Activated gamma-delta T cell treated with Interleukin-2 at 50 U/mL for 16 hours (primary cell): ENCODE measurements around the gene ATXN7L3B.
A peak's percentile ranks its signal among the peaks of the same experiment; 100 is the strongest.
"Not testable (repeated sequence)": the region's sequence is repeated elsewhere in the genome, so short reads cannot be mapped to it uniquely, and the experiment has no call there.

Experiments
- DNase-seq: peaks from one replicate; pipeline ENCODE4 v3.0.0-alpha.2; 2020

Gene ATXN7L3B, protein sequence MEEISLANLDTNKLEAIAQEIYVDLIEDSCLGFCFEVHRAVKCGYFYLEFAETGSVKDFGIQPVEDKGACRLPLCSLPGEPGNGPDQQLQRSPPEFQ

DNA sequence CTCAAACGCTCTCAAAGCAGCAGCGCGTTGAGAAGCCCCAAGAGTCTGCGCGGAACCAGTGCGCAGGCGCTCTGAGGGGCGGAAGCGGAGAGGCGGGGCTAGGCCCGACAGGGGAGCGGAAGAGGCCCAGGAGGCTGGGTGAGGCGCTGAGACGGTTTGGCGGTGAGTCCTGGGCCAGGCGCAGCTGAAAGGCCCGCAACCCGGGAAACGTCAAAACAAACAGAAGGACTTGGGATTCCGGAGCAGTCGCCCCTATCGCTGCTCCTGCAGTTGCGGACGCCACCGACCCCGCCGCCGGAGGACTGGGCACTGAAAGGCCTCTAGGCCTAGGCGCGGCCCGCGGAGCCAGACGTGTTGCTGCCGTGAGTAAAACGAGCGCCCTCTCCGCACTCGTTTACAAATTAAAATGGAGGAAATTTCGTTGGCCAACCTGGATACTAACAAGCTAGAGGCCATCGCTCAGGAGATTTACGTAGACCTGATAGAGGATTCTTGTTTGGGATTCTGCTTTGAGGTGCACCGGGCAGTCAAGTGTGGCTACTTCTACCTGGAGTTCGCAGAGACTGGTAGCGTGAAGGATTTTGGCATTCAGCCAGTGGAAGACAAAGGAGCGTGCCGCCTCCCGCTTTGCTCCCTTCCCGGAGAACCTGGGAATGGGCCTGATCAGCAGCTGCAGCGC lies at the start of gene ATXN7L3B:
ATXN7L3B (plus strand) TSS at position 129 of the 679 bp plus-strand sequence; CDS start at position 407, 278 bp downstream.
- peak; percentile 95 for DNase-seq

DNA sequence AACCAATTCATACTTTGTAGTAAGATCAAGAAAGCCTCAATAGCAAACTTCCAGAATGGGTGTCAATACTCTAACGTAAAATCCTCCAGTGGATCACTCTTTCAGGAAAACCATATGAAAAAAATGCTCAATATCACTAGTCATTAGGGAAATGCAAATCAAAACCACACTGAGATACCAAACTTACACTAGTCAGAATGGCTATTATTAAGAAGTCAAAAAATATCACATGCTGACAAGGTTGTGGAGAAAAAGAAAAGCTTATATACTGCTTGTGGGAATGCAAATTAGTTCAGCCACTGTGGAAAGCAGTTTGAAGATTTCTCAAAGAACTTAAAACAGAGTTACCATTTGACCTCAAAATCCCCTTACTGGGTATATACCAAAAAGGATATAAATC lies 49.5 kb upstream of the ATXN7L3B start:
- no peak for DNase-seq

DNA sequence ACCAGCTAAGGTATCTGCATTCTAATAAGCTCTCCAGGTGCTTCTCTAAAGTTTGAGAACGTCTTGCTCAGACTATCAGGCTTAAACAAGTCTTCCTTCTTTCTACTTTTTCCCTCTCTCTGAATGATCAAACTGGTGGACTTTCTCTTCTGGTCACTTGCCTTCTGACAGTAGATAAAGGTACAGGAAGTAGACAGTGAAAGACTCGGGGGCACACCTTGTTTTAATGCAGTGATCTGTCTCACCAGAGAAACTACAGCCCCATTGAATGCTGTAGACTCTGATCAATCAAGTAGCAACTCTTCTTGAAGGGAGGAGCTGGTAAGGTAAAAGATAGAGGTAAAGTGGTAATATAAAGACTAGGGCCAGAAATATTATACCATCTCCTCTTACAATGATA lies 48.1 kb upstream of the ATXN7L3B start:
- no peak for DNase-seq

DNA sequence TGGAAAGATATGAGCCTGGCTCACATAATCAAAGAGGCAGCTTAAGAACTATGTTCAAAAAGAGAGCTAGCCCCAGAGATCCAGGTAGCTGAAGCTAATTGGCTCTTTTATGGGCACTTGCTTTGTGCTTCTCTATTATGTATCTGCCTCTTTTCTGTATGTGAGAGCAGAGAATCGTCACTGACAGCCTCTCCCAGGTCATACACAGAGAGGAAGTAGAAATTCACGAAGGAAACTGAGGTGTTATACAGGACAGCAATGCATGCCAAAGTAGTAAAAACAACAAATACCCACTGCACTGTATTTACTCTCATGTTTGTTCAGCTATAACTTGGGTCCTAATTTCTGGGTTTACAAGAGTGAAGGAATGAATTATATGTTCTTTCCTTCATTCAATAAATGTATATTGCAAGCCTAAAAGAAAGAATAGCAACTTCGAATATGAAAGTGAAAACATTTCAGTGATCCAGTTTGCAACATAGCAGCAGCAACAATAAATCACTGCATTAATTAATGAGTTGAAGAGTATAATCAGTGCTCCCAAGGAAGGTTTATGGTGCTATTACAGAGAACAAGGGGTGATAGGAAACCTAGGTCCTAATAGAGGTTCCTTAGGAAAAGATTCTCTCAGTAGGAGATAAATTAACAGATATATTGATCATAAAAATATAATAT lies 47.1 kb upstream of the ATXN7L3B start:
- DNase-seq = no peak

DNA sequence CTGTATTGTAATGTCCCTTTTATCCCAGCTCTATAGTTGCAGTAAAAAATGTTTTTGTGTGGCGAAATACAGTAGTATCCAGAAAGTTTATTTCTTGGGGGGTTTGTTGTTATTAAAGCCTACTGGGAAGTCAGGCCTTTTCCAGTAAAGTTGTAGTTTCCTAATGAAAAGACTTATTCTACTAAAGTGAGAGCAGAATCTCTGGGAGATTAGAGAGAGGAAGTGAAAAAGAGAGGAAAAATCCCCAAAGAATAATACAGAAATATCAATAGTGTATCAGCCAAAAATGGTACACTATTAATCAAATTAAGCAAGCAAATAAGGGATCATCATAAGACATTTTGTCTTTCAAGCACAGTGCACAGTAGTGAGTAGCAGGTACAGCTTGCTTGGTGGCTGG lies 46.3 kb upstream of the ATXN7L3B start:
- no peak for DNase-seq

DNA sequence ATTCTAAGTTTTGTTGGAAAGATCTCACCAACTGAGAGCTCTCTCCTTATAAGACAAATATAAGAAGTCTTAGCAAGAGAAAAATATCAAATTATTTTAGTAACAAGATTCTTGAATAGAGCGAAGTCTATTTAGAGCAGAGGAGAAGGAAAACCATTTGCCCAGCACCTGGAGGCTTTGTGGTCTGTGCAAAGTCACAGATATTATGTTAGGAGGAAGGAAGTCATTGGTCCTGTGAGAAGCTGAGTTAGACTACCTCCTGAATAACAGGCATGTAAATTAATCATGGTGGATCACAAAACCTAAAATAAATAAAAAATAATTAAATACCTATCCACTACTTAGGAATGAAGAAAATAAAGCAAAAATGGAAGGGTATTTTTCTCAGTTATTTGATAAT lies 38.4 kb upstream of the ATXN7L3B start:
- DNase-seq = no peak

DNA sequence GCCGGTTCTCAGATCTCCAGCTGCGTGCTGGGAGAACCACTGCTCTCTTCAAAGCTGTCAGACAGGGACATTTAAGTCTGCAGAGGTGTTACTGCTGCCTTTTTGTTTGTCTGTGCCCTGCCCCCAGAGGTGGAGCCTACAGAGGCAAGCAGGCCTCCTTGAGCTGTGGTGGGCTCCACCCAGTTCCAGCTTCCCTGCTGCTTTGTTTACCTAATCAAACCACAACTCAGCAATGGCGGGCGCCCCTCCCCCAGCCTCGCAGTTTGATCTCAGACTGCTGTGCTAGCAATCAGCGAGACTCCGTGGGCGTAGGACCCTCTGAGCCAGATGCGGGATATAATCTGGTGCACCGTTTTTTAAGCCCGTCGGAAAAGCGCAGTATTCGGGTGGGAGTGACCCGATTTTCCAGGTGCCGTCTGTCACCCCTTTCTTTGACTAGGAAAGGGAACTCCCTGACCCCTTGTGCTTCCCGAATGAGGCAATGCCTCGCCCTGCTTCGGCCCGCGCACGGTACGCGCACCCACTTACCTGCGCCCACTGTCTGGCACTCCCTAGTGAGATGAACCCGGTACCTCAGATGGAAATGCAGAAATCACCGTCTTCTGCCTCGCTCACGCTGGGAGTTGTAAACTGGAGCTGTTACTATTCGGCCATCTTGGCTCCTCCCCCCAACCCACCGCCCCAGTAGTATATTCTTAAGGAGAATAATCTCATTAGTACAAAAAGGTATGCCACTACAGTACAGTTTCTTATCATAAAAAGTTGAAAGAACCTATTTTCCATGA lies 28.6 kb upstream of the ATXN7L3B start:
- DNase-seq = not testable (repeated sequence)

DNA sequence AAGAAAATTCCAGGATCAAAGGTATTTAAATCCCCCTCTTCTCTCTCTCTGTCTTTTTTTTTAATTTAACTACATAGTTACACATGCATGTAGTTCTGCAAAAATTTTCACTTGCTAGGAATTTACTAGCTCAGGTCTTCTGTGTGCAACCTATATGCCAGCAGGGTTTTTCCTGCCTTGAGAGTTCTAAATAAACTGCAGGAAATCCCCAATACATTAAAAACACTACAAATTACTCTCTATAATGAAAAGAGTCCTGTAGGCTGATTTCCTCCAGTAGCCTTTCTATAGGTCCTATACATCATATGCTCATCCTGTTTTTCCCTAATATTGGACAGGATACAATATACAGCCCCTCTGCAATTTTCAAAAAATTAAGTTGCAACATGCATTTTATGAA lies 27.7 kb upstream of the ATXN7L3B start:
- DNase-seq = no peak

DNA sequence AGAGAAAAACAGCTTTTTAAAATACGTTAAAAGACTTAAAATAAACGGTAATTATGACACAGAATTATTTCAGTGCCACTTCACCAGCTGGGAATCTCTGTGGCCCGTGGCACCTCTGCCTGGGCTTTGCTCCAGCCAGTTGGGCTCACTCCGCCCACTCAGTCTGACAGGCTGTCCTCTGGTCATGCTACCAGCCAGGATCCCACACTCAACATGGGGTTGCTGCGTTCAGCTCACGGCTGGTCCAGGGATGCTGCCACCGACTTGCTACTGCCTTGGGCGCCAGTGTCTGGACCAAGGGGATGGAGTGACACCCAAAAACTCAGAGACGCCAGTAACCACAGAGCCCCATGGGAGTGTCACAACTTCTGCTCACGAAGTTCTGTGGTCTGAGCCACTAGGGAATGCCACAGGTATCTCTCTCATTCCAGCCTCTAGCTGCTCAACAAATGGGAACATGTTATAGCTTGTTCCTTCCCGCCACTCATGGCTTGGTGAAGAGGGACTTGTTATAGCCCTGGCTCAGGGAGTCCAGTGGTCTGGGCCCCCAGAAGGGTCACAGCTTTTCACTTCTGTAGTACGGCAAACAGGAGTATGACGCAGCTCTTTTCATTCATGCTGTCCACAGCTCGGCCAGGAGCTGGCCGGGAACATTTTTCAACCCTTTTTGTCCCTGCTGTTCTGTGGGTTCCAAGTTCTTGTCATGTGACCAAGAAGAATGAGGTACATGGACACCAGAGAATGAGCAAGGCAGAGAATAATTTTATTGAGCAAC lies 23.4 kb upstream of the ATXN7L3B start:
- DNase-seq = no peak

DNA sequence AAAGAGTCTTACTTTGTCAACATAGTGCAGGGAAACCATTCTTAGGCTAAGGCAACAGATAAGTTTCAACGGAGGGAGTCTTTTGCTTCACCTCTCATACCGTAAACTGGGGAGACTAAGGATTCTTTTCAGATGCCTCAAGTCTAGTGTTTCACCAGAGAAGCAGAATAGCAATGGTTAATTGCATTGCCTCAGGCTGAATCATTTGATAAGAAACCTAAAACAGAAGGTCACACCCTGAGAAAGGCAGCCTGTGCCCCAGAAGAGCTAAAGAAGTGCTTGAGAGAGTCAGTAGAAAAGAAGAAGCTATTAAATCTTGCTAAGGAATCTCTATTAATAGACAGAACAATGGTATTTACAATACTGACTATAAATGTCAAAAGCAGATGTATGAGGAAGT lies 21.8 kb upstream of the ATXN7L3B start:
- DNase-seq = no peak

DNA sequence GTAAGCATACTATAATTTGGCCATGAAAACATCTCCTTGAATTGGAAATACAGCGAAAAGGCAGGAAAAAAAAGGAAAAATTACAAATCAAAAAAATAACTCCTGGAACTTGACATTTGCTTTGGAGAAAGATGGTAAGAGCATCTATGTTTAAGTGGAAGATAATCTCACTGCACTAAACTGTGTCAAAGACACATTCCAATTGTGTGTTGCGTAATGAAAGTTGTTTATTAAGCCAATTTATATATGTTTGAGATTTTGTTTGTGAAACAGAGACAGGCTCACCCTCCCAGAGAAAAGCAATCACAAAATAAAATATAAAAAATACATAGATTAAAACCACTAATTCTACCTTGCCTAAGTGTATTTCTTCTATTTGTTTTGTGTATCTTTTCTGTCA lies 11.1 kb upstream of the ATXN7L3B start:
- no peak for DNase-seq

DNA sequence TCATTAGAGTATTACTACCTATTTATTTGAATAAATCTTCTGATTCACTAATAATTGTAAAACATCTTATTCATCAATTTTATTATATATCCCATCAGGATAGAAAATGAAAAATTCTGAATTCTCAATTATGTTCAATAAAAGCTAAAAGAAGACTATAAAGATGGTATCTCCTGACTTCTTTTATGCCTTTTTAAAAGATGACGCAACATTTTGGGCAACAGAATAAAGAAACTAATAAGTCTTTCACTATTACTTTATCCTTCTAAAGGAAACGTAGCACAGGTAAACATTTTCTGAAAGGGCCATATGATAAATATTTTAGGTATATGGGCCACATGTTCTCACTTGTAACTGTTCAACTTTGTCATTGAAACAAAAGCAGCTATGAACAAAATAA lies 10.1 kb upstream of the ATXN7L3B start:
- DNase-seq = no peak

DNA sequence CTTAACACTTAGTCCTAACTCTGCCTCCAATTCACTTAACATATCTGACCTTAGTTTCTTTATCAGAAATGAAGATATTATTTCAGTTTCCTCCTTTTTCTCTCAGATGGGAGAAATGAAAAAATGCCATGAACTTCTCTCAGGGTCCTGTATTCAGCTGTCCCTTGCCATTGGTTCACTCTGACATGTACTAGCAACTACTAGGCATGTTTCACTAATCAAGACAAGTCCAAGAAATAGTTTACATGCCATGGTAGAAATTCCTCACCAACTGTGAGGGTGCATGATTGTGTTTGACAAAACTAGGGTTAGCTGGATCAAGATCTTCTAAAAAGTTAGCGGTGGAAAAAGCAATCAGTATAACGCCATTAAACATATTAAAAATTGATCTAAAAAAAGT lies 7.0 kb upstream of the ATXN7L3B start:
- DNase-seq = no peak

DNA sequence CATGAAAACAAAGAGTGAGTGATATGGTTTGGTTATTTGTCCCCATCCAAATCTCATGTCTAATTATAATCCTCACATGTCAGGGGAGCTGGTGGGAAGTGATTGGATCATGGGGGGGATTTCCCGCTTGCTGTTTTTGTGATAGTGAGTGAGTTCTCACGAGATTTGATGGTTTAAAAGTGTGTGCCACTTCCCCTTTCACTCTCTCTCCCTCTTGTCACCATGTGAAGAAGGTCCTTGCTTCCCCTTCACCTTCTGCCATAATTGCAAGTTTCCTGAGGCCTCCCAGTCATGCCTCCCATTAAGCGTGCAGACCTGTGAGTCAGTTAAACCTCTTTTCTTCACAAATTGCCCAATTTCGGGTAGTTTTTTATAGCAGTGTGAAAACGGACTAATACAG lies 2.1 kb upstream of the ATXN7L3B start:
- no peak for DNase-seq

DNA sequence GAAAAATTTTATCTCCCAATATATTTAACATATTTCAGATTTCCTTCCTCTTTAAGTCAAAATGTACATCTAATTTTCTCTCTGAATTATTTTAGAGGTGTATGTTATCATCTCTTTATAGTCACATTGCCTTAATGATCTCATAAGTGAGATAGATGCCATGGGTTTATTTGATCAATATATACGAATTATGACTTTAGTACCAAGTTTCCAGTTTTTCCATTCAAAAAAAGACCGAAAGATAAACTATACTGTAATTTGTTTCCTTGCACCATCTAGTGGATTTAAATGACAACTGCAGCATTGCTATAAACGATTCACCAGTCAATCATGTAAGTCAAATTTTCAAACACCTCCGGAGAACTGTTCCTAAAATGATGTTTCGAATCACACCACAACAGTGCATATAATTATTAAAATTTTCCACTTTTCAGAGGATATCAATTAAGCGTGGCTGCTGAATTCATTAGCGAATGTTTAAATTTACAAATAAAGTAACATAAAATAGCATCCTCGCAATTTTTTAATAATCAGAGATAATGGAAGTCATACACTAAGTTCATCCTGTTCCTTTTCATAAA lies 419 bp upstream of the ATXN7L3B start:
- no peak for DNase-seq

DNA sequence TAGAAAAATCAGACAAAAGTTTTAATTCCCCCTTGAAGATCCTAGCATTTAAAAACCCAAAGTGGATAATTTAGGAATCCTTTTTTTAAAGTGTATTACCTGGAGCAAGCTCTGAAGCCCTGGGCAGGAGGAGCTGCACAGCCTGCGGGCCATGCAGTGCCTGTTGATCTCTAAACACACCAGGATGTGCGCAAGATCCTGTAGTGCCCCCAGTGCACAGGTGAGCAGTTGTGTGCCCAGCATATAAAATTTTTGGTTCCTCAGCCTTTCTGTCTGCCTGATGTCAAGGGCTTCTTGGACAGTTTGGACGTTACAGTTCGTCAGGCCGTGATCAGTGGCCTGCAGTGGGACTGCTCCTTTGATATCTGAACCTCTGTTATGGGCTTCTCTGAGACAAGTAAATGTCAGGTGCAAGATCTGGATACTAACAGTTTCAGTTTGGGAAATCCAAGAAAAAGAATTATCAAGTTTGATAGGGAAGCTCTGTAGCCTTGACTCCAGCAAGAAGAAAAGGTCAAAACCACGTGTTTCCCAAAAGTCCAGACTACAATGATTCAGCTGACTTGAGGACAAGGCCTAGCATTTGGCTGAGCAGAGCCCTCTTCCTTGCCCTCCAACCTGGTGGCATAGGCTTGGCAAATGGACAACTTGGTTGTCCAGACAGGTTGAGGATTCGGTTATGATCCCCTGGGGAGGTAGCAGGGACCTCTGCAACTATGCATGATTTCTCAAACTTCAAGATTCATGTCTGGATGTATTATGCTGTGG lies 1.0 kb downstream of the ATXN7L3B start:
- DNase-seq = peak; percentile 36

DNA sequence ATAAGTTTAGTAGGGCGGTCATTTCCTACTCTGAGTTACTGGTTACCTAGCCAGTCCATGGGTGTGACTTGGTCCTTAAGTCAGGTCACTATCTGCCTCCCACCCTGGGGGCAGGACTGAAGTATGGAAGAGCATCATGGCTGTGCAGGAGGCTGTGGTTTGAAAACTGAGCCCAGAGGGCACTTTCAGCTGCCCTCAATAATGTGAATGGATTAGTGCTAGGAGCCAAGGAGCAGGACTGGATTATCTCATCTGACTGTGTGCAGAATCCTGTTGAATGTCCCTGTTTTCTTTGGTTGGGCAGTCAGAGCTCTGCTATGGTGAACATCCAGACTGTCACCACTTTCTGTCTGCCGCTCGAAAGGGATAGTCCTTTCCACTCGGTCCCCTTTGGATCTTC lies 1.6 kb downstream of the ATXN7L3B start:
- DNase-seq = no peak

DNA sequence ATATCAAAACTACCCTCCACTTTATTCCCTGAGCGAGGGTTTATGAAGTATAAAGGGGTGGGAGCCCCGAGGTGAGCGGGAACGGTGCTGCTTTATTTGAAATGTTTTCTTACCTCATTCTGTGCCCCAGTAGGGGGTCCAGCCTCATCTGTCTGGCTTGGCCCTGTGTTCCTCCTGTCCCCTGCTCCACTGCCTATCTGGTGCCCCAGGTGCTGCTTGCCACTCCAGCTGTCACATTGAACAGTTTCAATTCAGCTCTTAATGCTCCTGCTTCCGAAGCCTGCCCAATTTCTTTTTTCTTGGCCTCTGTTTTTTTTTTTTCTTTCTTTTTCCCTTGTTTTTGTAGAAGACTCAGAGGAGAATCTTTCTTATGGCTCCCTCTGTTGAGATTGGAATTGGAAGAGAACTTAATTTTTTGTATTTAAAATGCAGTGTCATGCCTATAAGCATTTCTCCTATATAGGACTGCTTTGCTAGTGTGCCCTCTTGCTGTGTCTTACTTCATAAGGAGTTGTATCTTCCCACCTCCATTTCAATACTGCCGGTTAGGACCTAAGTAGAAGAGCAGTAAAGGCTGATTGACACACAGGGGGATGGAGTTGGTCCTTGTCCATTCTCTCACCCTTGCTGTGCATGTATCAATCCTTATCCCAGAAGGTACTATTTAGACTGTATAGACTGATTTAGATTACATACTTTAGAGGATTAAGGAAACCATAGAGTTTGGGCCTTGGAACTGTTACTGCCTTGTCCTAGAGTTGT lies 2.3 kb downstream of the ATXN7L3B start:
- DNase-seq = no peak

DNA sequence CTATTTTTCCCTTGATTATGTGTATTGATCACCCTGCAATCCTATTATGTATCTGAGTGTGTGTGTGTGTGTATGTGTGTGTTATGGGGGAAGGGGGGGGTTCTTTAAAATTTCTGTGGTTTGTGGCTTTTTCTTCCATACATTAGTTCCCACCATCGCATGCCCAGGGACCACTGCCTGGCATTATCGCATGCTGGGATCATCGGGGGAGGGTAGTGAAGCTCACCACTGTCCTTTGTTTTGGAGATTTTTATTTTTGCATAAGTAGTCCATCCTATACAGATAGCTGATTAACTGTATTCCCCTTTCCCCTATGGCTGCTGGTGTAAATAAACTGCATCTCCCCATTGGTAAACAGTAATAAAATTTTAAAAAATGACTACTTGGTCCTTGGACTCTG lies 3.4 kb downstream of the ATXN7L3B start:
- no peak for DNase-seq

DNA sequence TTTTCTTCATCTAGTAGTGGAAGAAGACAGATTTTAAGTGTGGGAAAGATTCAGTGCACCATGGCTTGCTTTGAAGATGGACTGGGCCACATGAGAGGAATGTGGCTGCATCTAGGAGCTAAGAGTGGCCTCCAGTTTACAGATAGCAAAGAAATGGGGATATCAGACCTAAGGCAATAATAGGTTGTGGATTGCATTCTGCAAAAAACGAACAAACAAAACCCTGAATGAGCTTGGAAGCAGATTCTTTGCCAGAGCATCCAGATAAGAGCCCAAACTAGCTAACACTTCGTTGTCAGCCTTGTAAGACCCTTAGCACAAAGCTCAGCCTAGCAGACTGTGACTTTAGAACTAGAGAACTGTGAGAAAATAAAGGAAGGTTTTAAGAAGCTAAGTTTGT lies 9.6 kb downstream of the ATXN7L3B start:
- no peak for DNase-seq

DNA sequence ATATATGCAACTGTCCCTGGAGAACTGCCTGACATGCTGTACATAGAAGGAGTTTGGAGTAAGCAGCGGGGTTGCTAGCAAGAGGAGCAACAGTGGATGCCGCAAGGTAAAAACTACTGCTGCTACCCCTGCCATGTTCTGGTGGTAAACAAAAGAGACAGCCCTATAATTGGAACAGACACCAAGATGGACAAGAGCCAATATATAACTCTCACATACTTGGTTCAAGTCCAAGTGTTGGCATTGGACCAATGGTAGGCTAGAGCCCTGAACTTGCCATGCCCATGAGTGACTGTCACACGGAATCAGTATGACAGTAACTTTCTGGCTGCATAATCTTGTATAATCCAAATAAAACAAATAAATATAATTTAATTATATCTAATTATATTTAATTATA lies 13.7 kb downstream of the ATXN7L3B start:
- DNase-seq = no peak
